Pancreas (tissue), 10 donors: Measurements from ENCODE around the gene SEPTIN11. TPM values are rescaled to one million over a fixed set of nuclear protein-coding genes. Genes with fewer than 3 reads are reported as not detected.

ENCODE experiments used
- ATAC-seq, 4 donors: fragments of 200-7000 bp; cut with Tn5 transposase; one replicate each; pipeline versions ENCODE4 v1.8.0 to v1.9.1; 2020; ENCODE audit warnings: mild to moderate bottlenecking in 4 of 4, moderate library complexity in 4 of 4
- DNase-seq, 6 donors: peaks; one replicate each; pipeline ENCODE4 v3.0.0-alpha.2; 2020
- FAIRE-seq: peaks from 2 replicates; lab custom pipeline; 2012; peaks lifted over from hg19 to GRCh38; lab: Jason Lieb, UNC
- H3K27ac ChIP-seq, 4 donors: fragments of 200-600 bp; sonication (generic); 1 replicate in 3 of 4; 2 replicates in 1 of 4; pipeline versions ENCODE4 v1.5.0 to v1.8.0; 2020
- H3K27me3 ChIP-seq, 4 donors: fragments of 200-600 bp; one replicate each; pipeline ENCODE4 v1.8.0; 2021
- H3K36me3 ChIP-seq, 3 donors: fragments of 200-600 bp; sonication (generic) in 1 of 3; one replicate each; pipeline versions ENCODE4 v1.5.0 to v1.8.0; 2020 to 2021
- H3K4me1 ChIP-seq, 3 donors: fragments of 200-600 bp; one replicate each; pipeline ENCODE4 v1.8.0; 2021
- H3K4me3 ChIP-seq, 4 donors: fragments of 200-600 bp; sonication (generic) in 2 of 4; one replicate each; pipeline versions ENCODE4 v1.5.0 to v1.8.0; 2020 to 2021
- H3K9me3 ChIP-seq, 4 donors: fragments of 200-600 bp; one replicate each; pipeline ENCODE4 v1.8.0; 2021
- WGBS, 2 donors: extraction: QIAGEN DNeasy Blood & Tissue Kit; methylation state at CpG; one replicate each; pipeline ENCODE4 v1.1.7; 2013; 5-methylcytosine and 5-hydroxymethylcytosine counted together
- intact Hi-C, 3 donors: fragments of 100-400 bp; cut with DNase I; formaldehyde crosslinking; loops; one replicate each; pipeline versions ENCODE4 v1.11.1 to v1.14.2; 2022
- polyA plus RNA-seq, 2 donors: library from polyadenylated mRNA; stranded (reverse); fragments of 200-250 nt; gene quantifications; one replicate each; pipeline ENCODE4 v1.2.3, GENCODE V29; 2013
- total RNA-seq, 6 donors: library from RNA; stranded (reverse); fragmentation: NEBNext Ultra II Directional in 4 of 6; extraction: Animal tissue kit (Norgen Biotek cat#: 25700) in 4 of 6; gene quantifications; one replicate each; pipeline versions ENCODE4 v1.2.1 to v1.2.4, GENCODE V29; 2021 to 2023
- TF ChIP-seq, protein P1 (sequence below), 4 donors: fragments of 200-600 bp; sonication (generic) in 3 of 4; IDR thresholded peaks; one replicate each; pipeline versions ENCODE4 v1.5.0 to v1.8.0; 2021; ENCODE audit warnings: antibody characterized with exemption in 4 of 4
- donor health status: healthy with polysubstance abuse.
- donor health status: DM: no; HTN: no; CAD: no; lungs with moderate emphysema.
- donor health status: DM: no; HTN: no; CAD: no.
- donor health status: control.
- donor health status: control.
- donor health status: Bipolar disorder and iron deficiency.
- donor health status: DM: yes; HTN: yes; CAD: no.
- donor health status: DM: no; HTN: no; CAD: no.
- donor health status: DM: no; HTN: no; CAD: no.
- donor health status: DM: yes; HTN: yes; CAD: no.

SEPTIN11 gene
- total and polyA plus RNA-seq, 8 donors = 11.6 to 48.9 (median 27.4) TPM

DNA sequence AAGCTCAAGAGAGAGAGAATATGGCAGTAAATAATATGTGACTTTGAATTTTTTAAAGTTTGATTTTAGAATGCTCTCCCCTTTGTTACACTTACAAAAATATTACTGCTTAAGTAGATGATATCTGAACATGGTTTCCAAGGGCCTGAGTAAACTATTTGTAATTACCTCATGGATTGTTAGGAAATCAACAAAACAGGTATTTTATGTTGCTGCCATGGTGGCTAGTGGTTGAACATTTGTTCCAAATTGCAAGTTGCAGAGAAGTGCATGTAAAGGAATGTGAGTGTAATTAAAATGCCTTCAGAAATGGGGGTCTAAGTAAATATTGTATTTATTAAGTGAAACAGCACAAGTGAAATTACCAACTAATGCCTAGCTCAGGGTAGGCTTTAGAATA lies 27.6 kb downstream of the SEPTIN11 start:
- Histone ChIP-seq H3K4me1 (peaks cover 0 to 9% (median 8%) of the 10 kb centered on the region in 3 donors), H3K4me3 (no peak overlapping the region), H3K36me3 (no peaks in the 10 kb centered on the region), H3K27me3 (no peaks in the 10 kb centered on the region), H3K27ac (no peak overlapping the region), H3K9me3 (no peaks in the 10 kb centered on the region)
- intact Hi-C loops = no loop called here
- no peak for DNase-seq
- ATAC-seq = no peak
- TF ChIP-seq, protein P1, sequence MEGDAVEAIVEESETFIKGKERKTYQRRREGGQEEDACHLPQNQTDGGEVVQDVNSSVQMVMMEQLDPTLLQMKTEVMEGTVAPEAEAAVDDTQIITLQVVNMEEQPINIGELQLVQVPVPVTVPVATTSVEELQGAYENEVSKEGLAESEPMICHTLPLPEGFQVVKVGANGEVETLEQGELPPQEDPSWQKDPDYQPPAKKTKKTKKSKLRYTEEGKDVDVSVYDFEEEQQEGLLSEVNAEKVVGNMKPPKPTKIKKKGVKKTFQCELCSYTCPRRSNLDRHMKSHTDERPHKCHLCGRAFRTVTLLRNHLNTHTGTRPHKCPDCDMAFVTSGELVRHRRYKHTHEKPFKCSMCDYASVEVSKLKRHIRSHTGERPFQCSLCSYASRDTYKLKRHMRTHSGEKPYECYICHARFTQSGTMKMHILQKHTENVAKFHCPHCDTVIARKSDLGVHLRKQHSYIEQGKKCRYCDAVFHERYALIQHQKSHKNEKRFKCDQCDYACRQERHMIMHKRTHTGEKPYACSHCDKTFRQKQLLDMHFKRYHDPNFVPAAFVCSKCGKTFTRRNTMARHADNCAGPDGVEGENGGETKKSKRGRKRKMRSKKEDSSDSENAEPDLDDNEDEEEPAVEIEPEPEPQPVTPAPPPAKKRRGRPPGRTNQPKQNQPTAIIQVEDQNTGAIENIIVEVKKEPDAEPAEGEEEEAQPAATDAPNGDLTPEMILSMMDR (IDR thresholded peaks at IDR 0.05) = no peak
- no peak for FAIRE-seq

DNA sequence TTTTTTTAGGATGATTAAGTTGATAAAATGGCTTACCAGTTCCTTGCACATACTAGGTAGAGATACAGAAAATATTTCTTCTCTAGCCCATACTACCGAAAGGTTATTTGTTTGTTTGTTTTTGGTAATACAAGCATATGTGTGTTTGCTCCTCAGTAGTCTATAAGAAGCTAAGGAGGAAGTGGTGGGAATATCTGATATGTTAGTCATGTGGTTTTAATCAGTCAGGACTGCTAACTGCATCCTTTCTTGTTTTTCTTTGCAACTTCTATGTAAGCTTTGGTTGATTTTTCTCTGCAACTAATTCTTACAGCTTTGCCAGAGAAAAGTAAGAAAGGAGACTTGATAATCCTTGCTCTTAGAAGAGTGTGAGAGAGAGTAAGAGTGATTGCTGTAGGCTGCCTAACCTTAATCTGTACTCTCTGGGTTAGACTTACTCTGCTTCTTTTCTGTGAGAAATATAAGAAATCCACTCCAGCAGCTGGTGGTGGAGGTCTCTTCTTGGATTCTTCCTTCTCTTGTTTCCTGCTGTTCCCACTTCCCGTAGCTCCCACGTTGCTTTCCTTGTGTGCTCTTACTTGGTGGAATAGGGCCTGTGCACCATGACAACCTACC lies 28.3 kb downstream of the SEPTIN11 start:
- Histone ChIP-seq H3K4me3 (no peak overlapping the region), H3K4me1 (peaks cover 0 to 9% (median 8%) of the 10 kb centered on the region in 3 donors), H3K27ac (no peak overlapping the region), H3K9me3 (no peaks in the 10 kb centered on the region), H3K27me3 (no peaks in the 10 kb centered on the region), H3K36me3 (no peaks in the 10 kb centered on the region)
- TF ChIP-seq, protein P1 (IDR thresholded peaks at IDR 0.05) = no peak
- no peak for DNase-seq
- 69 to 74% methylated on average over 3 of the region's 3 CpGs for WGBS, 2 donors
- no peak for FAIRE-seq
- ATAC-seq = peak in 2 of 4 donors; percentile 48 to 56
- intact Hi-C loops = no loop called here

DNA sequence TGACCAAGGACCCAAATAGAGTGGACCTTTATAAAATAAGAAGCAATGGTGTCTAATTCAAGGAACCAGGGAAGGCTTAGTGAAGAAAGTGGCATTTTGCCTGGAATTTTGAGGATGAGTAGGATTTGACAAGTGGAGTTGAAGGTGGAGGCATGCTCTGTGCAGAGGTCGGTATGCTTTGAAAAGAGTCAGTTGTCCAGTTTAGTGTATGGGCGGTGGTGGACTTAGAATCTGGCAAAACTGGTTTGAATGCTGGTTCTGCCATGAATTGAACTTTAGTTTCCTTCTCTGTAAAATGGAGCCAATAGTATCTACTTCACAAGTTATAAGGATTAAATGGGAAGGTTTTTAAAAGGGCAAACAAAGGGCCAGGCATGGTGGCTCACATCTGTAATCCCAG lies 29.7 kb downstream of the SEPTIN11 start:
- 93% methylated on average over 2 of the region's 2 CpGs for whole genome bisulfite sequencing, 2 donors
- no peaks in the 10 kb centered on the region for H3K9me3 ChIP-seq
- no peaks in the 10 kb centered on the region for H3K27me3 ChIP-seq
- ATAC-seq (no peak), DNase-seq (no peak), FAIRE-seq (no peak)
- intact Hi-C loops = no loop called here
- H3K27ac ChIP-seq = no peak overlapping the region
- no peaks in the 10 kb centered on the region for H3K36me3 ChIP-seq
- H3K4me3 ChIP-seq = no peak overlapping the region
- peaks cover 0 to 12% (median 9%) of the 10 kb centered on the region in 3 donors for H3K4me1 ChIP-seq
- TF ChIP-seq, protein P1 (IDR thresholded peaks at IDR 0.05) = no peak

DNA sequence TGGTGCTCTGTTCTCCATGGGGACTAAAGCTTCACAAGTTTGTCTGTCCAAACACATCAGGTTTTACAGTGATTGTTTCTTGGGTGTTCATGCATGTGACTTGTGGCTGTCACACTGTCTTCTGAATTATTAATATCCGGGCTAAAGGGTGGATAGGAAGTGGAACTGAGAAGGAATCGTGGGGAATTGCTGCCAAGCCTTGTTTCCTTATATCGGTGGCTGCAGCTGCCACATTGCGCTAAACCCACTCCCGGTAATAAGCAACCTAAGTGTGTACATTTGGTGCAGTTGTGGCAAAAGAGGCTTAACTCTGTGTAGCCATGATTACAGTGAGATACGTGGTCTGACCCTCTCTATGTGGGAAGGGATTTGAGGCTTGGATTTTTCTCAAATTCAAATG lies 30.7 kb downstream of the SEPTIN11 start:
- intact Hi-C loops = no loop called here
- no peak for FAIRE-seq
- Histone ChIP-seq H3K9me3 (no peaks in the 10 kb centered on the region), H3K27me3 (no peaks in the 10 kb centered on the region), H3K4me3 (no peak overlapping the region), H3K27ac (no peak overlapping the region), H3K36me3 (no peaks in the 10 kb centered on the region), H3K4me1 (peaks cover 0 to 14% (median 9%) of the 10 kb centered on the region in 3 donors)
- no peak for ATAC-seq
- DNase-seq = no peak
- WGBS, 2 donors = 68 to 86% methylated on average over 6 of the region's 6 CpGs
- TF ChIP-seq, protein P1 (IDR thresholded peaks at IDR 0.05) = no peak

DNA sequence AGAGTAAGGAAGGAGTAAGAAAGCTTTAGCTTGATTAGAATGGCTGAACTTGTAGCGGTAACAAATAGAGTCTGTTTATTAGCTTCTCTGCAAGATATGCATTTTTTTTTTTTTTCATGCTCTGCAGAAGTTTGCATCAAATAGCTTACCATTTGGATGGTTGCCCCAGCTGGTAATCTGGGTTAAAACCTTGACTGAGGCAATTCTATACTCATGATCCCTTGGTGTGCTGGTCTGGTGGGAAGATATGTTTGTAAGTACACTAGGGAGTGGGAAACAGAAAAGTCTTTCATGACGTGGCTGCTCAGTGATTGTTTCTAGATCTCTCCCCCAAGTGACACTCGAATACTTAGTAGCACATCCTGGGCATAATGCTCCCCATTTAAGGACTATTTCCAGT lies 32.1 kb downstream of the SEPTIN11 start:
- TF ChIP-seq, protein P1 (IDR thresholded peaks at IDR 0.05) = no peak
- Histone ChIP-seq H3K27me3 (no peaks in the 10 kb centered on the region), H3K27ac (no peak overlapping the region), H3K36me3 (no peaks in the 10 kb centered on the region), H3K4me3 (no peak overlapping the region), H3K9me3 (no peaks in the 10 kb centered on the region), H3K4me1 (peaks cover 0 to 14% (median 10%) of the 10 kb centered on the region in 3 donors)
- FAIRE-seq (no peak), DNase-seq (no peak), ATAC-seq (no peak)
- intact Hi-C loops = no loop called here
- WGBS, 2 donors = 59 to 73% methylated on average over 3 of the region's 3 CpGs
